GM21515 (cell line): Measurements from ENCODE around the gene MCF2L.
"Not testable (repeated sequence)": the region's sequence is repeated elsewhere in the genome, so short reads cannot be mapped to it uniquely, and the experiment has no call there.

Source experiments
- ATAC-seq: cut with Tn5 transposase; IDR thresholded peaks from one replicate; pipeline ENCODE4 v1.9.1; 2021; ENCODE audit not compliant: unreplicated experiment

Gene MCF2L, protein sequence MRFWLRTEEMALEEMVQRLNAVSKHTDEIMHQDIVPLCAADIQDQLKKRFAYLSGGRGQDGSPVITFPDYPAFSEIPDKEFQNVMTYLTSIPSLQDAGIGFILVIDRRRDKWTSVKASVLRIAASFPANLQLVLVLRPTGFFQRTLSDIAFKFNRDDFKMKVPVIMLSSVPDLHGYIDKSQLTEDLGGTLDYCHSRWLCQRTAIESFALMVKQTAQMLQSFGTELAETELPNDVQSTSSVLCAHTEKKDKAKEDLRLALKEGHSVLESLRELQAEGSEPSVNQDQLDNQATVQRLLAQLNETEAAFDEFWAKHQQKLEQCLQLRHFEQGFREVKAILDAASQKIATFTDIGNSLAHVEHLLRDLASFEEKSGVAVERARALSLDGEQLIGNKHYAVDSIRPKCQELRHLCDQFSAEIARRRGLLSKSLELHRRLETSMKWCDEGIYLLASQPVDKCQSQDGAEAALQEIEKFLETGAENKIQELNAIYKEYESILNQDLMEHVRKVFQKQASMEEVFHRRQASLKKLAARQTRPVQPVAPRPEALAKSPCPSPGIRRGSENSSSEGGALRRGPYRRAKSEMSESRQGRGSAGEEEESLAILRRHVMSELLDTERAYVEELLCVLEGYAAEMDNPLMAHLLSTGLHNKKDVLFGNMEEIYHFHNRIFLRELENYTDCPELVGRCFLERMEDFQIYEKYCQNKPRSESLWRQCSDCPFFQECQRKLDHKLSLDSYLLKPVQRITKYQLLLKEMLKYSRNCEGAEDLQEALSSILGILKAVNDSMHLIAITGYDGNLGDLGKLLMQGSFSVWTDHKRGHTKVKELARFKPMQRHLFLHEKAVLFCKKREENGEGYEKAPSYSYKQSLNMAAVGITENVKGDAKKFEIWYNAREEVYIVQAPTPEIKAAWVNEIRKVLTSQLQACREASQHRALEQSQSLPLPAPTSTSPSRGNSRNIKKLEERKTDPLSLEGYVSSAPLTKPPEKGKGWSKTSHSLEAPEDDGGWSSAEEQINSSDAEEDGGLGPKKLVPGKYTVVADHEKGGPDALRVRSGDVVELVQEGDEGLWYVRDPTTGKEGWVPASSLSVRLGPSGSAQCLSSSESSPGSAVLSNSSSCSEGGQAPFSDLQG

DNA sequence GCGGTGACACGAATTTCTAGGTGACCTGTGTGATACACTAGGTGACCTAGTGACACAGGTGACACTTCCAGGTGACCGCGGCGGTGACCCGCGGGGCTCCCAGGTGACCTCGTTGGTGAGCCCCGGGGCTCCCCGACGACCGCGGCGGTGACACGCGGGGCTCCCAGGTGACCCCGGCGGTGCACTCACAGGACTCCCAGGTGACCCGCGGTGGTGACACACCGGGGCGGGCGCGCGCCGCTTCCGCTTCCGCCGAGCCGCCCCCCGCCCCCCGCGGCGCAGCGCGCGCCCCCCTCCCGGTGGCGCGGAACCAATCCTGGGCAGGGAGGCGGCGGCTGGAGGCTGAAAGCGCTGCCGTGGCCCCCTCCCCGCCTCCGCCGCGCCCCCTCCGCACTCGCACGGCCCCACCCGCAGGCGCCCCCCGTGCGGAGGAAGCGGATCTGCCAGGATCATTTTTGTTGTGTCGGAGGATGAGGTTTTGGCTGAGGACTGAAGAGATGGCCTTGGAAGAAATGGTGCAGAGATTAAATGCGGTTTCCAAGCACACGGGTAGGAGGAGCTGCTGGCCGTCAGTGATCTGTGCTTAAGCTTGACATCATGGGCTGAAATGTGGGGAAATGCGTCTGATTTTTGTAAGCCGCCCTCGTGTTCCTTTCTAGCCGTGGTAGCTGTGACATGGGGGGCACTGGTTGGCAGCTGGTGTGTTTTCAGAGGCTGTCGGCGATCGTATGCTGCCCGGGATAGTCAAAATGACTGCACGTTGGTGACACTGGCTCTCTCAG lies at the start of gene MCF2L:
MCF2L (plus strand) TSS at position 305 of the 782 bp plus-strand sequence; CDS start at position 471, 166 bp downstream.
- ATAC-seq: no peak

DNA sequence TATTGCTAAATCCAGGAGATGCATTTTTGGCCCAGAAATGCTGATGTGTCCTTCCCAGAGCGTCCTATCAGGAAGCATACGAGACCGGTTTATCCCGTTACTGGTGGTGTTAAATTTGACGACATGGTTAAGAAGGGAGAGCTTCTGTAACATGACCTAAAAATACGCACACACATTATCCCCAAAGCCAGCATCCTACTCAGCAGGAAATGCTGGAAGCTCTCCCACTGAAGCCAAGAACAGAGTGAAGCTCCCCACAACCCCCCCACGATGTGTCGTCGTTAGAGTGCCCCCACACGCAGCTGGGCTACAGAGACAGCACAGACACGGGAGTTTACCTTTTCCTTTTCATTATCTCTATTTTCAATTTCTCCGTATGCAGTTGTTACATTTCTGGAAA lies 45.1 kb upstream of the MCF2L start:
- no peak for ATAC-seq

DNA sequence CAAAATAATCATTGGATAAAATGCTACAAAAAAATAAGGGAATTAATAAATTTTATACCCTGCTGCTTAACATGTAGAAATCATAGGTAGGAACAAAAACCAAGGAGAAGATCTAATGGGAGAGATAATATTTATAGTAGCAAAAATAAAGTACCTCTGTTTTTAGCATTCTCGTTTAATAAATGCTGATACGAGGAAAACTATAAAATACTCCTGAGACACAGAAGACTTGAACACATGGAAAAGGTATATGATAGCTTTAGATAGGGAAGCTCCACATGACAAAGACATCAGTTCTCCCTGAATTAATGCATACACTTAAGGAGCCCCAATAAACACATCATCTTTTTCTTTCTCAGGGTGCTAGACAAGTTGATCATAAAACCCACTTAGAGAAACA lies 44.6 kb upstream of the MCF2L start:
- ATAC-seq: no peak

DNA sequence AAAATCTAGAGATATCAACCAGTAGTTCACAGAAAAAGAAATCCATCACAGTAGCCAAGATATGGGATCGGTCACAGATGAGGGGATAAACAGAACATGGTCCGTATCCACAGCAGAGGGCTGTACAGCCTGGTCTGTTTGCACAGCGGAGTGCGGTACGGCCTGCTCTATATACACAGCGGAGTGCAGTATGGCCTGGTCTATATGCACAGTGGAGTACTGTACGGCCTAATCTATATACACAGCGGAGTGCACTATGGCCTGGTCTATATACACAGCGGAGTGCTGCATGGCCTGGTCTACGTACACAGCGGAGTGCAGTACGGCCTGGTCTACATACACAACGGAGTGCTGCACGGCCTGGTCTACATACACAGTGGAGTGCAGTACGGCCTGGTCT lies 43.0 kb upstream of the MCF2L start:
- ATAC-seq: no peak

DNA sequence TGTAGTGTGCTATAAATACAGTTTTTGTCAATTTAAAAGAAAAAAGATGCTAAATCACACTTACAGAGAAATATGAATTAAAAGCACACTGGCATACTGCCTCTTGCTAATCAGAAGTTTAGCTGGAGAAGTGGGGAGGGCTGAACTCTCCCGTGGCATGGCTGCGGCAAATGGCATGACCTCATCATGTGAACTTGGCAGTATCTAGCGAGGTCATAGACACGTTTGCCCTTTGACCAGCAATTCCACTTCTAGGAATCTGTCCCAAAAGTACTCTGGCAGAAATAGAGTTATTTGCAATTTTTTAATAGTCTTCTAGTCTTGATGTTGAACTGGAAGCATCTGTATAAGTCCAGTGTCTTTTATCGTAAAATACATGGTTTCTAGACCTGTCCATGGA lies 42.0 kb upstream of the MCF2L start:
- no peak for ATAC-seq

DNA sequence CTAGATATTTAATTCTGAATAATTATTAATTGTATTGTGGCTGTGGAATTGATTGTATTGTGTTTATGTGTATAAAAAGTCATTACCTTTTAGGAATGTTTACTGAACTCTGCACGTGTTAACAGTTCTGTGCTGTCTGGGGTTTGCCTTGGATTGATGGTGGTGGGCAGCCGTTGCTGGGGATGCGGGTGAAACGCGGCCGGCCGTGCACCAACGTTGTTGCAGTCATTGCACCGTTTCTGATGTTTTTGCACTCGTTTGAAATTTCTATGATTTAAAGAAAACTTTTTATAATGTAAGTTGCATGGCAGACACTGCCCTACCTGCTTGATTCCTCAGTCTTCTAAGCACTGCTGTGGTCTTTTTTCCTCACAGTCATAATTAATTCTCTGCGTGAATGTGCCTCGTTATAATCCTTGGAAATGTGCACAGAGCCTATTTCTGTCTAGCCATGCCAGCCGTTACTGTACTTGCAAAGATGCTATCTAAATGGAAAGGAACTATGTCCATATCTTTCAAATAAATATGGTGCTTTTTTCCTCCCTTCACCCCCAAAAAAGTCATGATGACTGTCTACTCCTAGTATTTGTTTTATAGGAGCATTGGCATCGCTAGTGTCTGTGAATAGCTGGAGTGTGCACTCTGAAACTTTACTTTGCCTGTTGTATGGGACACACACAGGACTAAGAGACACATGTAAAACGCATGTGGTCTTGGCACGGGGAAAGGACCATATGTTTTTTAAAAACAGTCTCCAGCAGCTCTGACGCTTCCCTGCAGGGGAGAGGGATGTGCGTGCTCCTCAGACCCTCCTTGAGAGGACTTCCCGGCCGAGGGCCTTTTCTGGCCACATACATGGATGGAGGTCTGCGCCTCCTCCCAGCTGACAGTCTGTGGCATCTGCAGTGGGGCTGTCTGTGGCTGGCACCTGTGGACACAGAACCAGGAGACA lies 40.7 kb upstream of the MCF2L start:
- no peak for ATAC-seq

DNA sequence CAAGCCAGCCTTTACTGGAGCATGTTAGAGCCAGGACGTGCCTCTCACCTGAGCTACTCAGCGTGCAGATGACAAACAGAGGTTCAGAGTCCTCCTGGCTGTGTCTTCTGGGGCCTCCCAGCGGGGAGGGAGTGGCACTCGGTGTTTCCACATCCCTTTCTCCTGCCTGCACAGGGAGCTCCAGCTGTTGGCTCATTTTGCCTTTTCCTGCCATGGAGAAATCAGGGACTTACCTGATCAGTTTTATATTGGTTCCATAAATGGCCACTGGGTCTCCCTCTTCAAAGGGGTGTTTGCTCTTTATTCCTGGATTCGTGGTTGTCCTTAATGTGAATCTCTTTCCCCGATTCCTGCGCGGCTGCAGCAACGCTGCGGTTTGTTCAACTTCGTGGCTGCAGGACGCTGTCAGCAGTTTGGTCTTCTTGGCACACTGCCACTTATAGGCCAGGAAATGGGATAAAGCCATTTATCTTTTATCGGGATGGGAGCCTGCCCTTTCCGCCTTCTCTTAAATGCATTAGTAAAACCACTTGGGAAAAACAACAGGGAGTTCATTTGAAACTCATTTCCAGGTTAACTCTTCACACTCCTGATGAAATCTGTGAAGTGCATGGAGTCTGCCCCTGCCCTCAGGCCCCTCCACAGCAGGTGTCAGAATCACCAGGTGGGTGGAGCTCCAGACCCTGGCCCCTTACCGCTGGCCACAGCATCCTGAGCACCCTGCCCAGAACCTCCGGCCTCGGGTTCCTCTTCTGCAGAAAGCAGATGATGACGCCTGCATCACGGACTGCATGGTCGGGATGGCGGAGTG lies 39.8 kb upstream of the MCF2L start:
- no peak for ATAC-seq

DNA sequence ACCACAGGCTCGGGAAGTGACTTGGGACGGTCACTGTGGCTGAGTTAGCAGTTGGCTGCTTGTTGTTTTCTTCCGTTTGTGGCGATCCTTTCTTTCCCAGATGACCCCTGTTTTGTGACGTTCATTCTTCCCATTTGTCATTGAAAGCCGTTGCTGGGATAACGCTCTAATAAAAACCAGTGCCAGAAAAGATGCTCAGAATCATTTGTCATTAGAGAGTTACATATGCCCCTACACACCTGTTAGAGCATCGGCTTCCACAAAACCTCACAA lies 39.3 kb upstream of the MCF2L start:
- no peak for ATAC-seq

DNA sequence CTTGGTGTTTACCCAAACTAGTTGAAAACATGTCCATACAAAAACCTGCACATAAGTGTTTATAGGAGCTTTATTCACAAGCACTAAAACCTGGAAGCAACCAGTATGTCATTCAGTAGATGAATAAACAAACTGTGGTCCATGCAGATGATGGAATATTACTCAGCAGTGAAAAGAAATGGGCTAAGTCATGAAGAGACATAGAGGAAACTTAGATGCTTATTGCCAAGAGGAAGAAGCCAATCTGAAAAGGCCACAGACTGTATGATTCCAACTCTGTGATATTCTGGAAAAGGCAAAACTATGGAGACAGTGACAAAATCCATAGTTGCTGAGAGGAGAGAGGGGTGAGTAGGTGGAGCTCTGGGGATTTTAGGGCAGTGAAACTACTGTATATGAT lies 38.8 kb upstream of the MCF2L start:
- no peak for ATAC-seq

DNA sequence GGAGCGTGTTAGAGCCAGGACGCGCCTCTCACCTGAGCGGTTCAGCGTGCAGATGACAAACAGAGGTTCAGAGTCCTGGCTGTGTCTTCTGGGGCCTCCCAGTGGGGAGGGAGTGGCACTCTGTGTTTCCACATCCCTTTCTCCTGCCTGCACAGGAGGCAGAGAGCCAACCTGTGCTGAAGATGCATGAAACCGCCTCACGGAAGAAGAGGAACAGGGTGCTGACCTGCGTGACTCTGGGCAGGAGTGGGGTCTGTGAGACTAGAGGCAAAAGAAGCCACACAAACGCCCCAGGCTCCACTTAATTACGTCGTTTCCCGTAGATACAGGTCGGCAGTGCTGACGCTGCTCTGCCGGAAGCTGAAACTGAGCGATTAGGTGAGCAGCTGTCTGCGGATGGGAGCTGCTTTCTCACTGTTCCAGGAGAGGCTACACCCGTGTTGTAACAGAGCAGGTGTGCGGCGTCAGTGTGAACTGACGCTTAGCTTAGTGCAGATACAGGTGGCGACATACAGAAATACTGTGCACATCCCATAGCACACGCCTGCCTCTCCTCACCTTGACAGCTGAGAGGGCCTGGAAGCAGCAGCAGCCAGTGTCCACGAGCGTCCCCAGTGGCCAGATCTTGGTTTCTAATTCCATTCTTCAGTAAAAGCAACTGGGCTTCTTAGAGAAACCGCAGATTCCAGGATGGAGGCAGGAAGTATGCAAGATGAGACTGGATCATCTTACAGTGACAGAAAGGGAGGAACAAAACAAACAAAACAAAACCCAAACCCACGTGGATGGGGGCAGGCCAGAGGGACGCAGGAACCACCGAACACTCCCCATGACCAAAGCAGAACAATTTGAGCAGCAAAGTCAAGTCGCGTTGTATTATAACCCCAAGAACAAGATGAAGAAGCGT lies 37.7 kb upstream of the MCF2L start:
- ATAC-seq: no peak

DNA sequence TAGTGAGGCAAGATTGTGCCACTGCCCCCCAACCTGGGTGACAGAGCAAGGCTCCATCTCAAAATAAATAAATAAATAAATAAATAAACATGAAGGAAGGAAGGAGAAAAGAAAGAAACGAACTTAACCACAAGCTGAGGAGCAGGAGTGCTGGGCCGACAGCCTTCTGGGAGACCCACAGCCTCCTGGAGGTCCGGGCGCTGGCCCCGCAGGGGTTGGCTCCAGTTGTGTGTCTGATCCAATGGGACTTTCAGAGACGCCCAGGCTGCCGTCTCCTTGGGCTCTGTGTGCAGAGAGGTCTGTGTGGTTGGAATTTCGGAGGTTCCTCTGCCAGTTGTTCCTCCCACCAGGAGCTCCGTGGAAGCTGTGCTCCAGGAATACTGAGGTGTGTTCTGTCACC lies 36.0 kb upstream of the MCF2L start:
- no peak for ATAC-seq

DNA sequence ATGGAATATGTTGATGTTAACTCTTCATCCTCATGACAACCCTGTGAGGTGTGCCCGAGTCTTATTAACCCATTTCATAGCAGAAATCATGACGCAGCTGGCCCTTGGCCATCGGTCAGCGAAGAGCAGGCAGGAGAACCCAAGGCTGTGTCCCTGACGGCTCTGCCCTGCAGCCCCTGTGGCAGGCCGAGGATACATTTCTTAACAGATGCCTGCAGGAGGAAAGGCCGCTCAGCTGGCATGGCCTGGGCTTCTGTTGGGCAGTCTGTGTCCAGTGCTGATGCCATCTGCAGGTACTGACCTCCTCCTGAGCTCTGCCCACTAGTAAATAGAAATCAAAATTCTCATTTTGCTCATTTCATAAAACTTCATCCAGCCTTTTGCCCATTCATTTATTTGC lies 35.4 kb upstream of the MCF2L start:
- ATAC-seq: no peak

DNA sequence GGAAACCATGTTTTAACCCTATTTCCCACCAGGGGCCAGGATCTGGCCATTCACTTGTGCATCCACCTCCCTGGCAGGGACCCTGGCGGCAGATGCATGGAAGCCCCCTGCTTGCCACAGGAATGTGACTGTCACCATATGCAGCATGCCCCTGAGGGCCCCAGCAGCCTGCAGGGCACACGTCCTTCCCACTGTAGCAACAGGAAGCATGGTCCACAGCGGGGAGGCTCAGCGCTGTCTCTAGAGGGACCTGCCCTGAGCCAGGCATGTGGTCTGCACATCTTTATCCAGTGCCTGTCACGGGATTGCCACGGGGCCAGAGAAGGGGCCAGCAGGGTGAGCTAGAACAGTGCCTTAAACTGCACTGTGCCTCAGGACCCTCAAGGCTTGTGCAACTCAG lies 34.9 kb upstream of the MCF2L start:
- ATAC-seq: no peak

DNA sequence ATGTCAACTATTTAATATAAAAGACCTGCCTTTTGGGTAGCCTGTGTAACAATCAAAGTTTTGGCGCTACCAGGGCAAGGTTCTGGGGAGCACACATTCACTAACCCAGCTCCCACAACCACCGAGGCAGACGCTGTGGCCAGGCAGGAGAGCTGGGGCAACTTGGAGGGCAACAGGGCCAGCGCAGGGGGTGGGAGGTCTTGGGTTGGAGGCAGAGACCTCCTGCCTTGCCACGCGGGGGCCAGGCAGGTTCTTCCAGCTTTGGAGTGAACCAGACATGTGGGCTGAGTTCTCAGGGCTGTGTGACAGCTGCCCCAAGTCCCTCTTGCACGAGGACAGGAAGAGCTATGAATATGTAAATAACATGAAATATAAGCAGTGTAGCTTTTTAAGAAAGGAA lies 30.3 kb upstream of the MCF2L start:
- no peak for ATAC-seq

DNA sequence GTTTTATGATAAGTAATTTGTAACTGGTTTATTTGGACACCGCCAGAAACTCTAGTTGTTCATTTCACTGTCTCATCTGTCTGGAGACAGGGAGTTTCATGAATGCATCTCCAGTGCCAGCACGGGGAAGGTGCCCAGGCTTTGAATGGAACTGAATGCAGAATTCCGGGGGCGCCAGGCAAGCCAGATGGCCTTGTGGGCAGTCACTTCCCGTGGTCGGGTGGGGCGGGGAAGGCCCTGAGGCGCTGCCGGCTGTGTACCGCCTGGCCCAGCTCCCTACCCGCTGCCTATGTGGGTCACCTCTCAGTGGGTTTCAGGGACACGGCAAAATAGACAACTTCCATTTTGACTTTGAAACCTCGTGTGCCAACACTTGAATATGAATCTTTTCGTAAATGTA lies 28.8 kb upstream of the MCF2L start:
- no peak for ATAC-seq

DNA sequence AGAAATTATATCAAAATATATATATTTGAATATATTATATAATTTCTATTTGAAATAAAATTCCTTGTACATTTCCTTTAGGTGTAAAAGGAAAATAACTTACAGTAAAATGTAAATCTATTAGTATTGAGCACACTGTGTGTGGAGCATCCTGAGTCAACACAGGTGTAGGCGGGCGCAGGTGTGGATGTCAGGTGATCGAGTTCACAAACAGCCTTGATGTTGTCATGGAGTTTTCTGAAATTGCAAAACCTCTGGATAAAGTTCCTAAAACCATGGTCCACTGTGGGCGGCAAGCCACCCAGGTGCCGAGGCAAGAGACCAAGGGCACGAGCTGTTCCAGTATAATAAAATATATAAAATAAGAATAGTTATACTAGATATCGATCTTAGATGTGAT lies 27.7 kb upstream of the MCF2L start:
- ATAC-seq: no peak

DNA sequence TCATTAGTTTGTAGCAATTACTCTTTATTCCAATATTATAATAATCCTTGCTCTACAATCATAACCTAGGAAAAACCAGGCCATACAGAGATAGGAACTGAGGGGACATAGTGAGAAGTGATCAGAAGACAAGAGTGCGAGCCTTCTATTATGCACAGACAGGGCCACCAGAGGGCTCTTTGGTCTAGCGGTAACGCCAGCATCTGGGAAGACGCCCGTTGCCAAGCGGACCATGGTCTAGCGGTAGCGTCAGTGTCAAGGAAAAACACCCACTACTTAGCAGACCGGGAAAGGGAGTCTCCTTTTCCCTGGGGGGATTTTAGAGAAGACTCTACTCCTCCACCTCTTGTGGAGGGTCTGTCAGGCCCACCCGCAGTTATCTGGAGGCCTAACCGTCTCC lies 27.2 kb upstream of the MCF2L start:
- ATAC-seq: not testable (repeated sequence)

DNA sequence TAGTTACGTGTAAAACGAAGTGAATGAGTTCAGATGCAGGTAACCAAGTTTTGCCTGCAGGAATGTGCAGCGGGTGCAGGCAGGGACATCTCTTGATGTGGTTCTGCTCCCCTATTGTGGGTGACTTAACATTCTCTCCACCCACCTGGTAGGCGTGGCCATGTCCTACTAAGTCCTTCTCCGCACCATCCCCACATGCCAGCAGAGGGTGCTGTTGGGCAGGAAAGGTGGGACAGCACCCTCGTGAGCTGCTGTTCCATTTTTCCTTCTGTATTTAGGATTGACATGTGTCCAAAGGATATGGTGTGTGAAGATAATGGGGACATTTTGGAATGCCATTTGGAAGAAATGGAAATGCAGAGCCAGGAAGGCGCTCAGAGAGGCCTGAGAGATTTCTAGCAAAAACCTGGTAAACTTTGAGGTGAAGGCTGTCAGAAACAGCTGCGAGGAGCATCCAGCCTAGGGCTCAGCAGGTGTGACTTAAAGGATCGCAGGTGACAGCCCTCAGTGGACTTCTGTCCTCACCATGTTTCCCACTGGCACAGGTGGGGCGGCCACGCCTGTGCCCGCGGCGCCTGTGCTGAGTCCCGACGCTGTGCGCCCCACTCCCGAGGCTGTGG lies 26.2 kb upstream of the MCF2L start:
- peak; percentile 100 for ATAC-seq
